ENCODE measurements around the gene NT5DC4. TPM values are rescaled to one million over a fixed set of nuclear protein-coding genes. Genes with fewer than 3 reads are reported as not detected.
A peak's percentile ranks its signal among the peaks of the same experiment; 100 is the strongest.

The NT5DC4 gene
- total RNA-seq, 4 donors from 2014 or later: 0.27 TPM; not detected in 3

- H3K9me3 ChIP-seq: no peaks in the 10 kb centered on the region
- no peaks in the 10 kb centered on the region for H3K27me3 ChIP-seq
- ATAC-seq: no peak
- H3K4me1 ChIP-seq: peaks cover 0 to 47% (median 0%) of the 10 kb centered on the region in 3 donors
- 56 to 67% methylated on average over 1 to 4 of the region's 4 CpGs for WGBS, 2 donors (ENCODE audit: low coverage in 1 of 2)
- no peaks in the 10 kb centered on the region for H3K36me3 ChIP-seq
- H3K4me3 ChIP-seq: no peak overlapping the region
- TF ChIP-seq POLR2AphosphoS5 (IDR thresholded peaks at IDR 0.05) (no peak), POLR2A (IDR thresholded peaks at IDR 0.05) (no peak), EP300 (IDR thresholded peaks at IDR 0.05) (no peak)
- TF ChIP-seq, protein P1, sequence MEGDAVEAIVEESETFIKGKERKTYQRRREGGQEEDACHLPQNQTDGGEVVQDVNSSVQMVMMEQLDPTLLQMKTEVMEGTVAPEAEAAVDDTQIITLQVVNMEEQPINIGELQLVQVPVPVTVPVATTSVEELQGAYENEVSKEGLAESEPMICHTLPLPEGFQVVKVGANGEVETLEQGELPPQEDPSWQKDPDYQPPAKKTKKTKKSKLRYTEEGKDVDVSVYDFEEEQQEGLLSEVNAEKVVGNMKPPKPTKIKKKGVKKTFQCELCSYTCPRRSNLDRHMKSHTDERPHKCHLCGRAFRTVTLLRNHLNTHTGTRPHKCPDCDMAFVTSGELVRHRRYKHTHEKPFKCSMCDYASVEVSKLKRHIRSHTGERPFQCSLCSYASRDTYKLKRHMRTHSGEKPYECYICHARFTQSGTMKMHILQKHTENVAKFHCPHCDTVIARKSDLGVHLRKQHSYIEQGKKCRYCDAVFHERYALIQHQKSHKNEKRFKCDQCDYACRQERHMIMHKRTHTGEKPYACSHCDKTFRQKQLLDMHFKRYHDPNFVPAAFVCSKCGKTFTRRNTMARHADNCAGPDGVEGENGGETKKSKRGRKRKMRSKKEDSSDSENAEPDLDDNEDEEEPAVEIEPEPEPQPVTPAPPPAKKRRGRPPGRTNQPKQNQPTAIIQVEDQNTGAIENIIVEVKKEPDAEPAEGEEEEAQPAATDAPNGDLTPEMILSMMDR (IDR thresholded peaks at IDR 0.05): no peak
- H3K27ac ChIP-seq: peak overlapping the region in 1 of 4 donors; percentile 50
Observed at GRCh38 chr2:112752667-112753066, 31.8 kb downstream of the NT5DC4 start.

GRCh38 chr2:112754564-112754963 is 33.7 kb downstream of the NT5DC4 start:
- H3K9me3 ChIP-seq: no peaks in the 10 kb centered on the region
- H3K27me3 ChIP-seq: no peaks in the 10 kb centered on the region
- 78 to 86% methylated on average over 1 of the region's 1 CpG for WGBS, 2 donors (ENCODE audit: low coverage in 1 of 2)
- no peak for TF ChIP-seq POLR2AphosphoS5 (IDR thresholded peaks at IDR 0.05)
- TF ChIP-seq, protein P1 (IDR thresholded peaks at IDR 0.05): no peak
- no peak for TF ChIP-seq EP300 (IDR thresholded peaks at IDR 0.05)
- TF ChIP-seq POLR2A (IDR thresholded peaks at IDR 0.05): no peak
- no peak for ATAC-seq
- H3K27ac ChIP-seq: no peak overlapping the region
- H3K4me1 ChIP-seq: peaks cover 0 to 64% (median 3%) of the 10 kb centered on the region in 3 donors
- H3K4me3 ChIP-seq: no peak overlapping the region
- H3K36me3 ChIP-seq: no peaks in the 10 kb centered on the region

DNA sequence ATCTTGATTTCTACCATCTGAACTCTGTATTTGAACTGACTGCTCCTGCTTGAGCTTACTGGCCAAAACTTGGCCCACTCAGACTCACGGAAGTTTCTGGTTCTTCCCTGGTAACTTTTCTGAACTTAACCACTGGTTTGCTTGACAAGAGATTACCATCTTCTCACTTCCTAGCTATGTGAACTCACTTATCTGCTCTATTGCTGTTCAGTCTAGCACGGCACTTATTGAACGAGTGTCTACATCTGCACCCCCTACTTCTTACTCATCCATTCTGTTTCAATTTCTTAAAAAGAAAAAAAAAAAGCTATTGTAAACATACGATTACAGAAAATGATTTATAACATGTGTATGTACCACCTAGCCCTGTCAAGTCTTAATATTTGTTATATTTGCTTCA is 34.6 kb downstream of the NT5DC4 start:
- 81 to 93% methylated on average over 4 of the region's 4 CpGs for WGBS, 2 donors (ENCODE audit: low coverage in 1 of 2)
- Histone ChIP-seq H3K4me1 (peaks cover 0 to 56% (median 3%) of the 10 kb centered on the region in 3 donors), H3K9me3 (no peaks in the 10 kb centered on the region), H3K27me3 (no peaks in the 10 kb centered on the region), H3K4me3 (no peak overlapping the region), H3K36me3 (no peaks in the 10 kb centered on the region), H3K27ac (no peak overlapping the region)
- TF ChIP-seq POLR2A (IDR thresholded peaks at IDR 0.05): no peak
- TF ChIP-seq POLR2AphosphoS5 (IDR thresholded peaks at IDR 0.05): no peak
- TF ChIP-seq, protein P1 (IDR thresholded peaks at IDR 0.05): no peak
- no peak for TF ChIP-seq EP300 (IDR thresholded peaks at IDR 0.05)
- no peak for ATAC-seq

DNA sequence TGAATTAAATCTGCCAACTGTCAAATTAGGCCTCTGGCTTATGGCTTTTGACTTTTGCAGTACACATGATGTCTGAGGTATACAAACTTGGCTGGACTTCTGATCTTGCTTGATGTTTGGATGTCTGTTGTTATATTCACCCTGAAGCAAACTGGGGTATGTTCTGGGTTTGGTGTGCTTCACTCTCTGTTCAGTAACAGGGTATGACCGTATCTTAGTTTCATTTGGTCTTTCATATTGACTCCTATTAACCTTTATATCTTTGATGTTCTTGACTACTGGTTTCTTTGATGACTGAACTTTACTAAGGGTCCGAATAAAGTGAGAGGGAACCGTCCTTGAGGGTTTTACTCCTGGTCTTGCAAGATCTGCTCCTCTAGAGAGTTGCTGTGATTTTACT is 35.4 kb downstream of the NT5DC4 start:
- Histone ChIP-seq H3K36me3 (no peaks in the 10 kb centered on the region), H3K4me1 (peaks cover 0 to 54% (median 3%) of the 10 kb centered on the region in 3 donors), H3K27ac (peak overlapping the region in 1 of 4 donors; percentile 12), H3K4me3 (no peak overlapping the region), H3K9me3 (no peaks in the 10 kb centered on the region), H3K27me3 (no peaks in the 10 kb centered on the region)
- no peak for TF ChIP-seq EP300 (IDR thresholded peaks at IDR 0.05)
- TF ChIP-seq POLR2A (IDR thresholded peaks at IDR 0.05): no peak
- TF ChIP-seq, protein P1 (IDR thresholded peaks at IDR 0.05): no peak
- TF ChIP-seq POLR2AphosphoS5 (IDR thresholded peaks at IDR 0.05): no peak
- 70 to 97% methylated on average over 3 of the region's 3 CpGs for WGBS, 2 donors (ENCODE audit: low coverage in 1 of 2)
- no peak for ATAC-seq

DNA sequence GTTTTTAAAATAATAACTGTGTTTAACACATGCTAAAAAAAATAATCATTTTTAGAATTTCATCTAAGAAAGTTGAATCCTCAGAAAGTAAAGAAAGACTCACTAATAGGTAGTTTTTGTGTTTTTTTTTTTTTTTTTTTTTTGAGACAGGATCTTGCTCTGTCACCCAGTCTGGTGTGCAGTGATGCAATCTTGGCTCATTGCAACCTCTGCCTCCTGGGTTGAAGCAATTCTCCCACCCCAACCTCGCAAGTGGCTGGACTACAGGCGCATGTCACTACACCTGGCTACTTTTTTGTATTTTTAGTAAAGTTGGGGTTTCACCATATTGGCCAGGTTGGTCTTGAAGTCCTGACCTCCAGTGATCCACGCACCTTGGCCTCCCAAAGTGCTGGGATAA is 36.4 kb downstream of the NT5DC4 start:
- 97 to 100% methylated on average over 3 of the region's 3 CpGs for WGBS, 2 donors (ENCODE audit: low coverage in 1 of 2)
- H3K27me3 ChIP-seq: no peaks in the 10 kb centered on the region
- no peak overlapping the region for H3K27ac ChIP-seq
- TF ChIP-seq POLR2AphosphoS5 (IDR thresholded peaks at IDR 0.05) (no peak), POLR2A (IDR thresholded peaks at IDR 0.05) (no peak), EP300 (IDR thresholded peaks at IDR 0.05) (no peak)
- TF ChIP-seq, protein P1 (IDR thresholded peaks at IDR 0.05): no peak
- H3K4me1 ChIP-seq: peaks cover 0 to 44% (median 3%) of the 10 kb centered on the region in 3 donors
- no peak overlapping the region for H3K4me3 ChIP-seq
- no peaks in the 10 kb centered on the region for H3K9me3 ChIP-seq
- no peak for ATAC-seq
- H3K36me3 ChIP-seq: no peaks in the 10 kb centered on the region

All from gastroesophageal sphincter (tissue), 4 donors.